ENCODE results near the gene SCAMP2. TPM values are rescaled to one million over a fixed set of nuclear protein-coding genes. Genes with fewer than 3 reads are reported as not detected.

The SCAMP2 gene
- total and polyA plus RNA-seq, 2 experiments from 2014 or later = 34.7 to 51.3 TPM

- H3K36me3 ChIP-seq (ENCODE audit: insufficient read depth) = no peaks in the 10 kb centered on the region
- Mint-ChIP-seq H3K27me3 (ENCODE audit: insufficient read depth, low read depth, poor library complexity) (peaks cover 35% of the 10 kb centered on the region), H3K9me3 (no peaks in the 10 kb centered on the region), H3K36me3 (ENCODE audit: low read depth) (no peaks in the 10 kb centered on the region), H3K27ac (no peak overlapping the region), H3K4me1 (peaks cover 8% of the 10 kb centered on the region), H3K4me3 (peak overlapping the region; percentile 59)
- peak; percentile 66 for DNase-seq (ENCODE audit: low spot score)
- H3K27ac ChIP-seq (ENCODE audit: low read depth) = no peak overlapping the region
- no peaks in the 10 kb centered on the region for H4K20me1 ChIP-seq (replicated peaks; ENCODE audit: insufficient read depth)
- TF ChIP-seq, protein P1, sequence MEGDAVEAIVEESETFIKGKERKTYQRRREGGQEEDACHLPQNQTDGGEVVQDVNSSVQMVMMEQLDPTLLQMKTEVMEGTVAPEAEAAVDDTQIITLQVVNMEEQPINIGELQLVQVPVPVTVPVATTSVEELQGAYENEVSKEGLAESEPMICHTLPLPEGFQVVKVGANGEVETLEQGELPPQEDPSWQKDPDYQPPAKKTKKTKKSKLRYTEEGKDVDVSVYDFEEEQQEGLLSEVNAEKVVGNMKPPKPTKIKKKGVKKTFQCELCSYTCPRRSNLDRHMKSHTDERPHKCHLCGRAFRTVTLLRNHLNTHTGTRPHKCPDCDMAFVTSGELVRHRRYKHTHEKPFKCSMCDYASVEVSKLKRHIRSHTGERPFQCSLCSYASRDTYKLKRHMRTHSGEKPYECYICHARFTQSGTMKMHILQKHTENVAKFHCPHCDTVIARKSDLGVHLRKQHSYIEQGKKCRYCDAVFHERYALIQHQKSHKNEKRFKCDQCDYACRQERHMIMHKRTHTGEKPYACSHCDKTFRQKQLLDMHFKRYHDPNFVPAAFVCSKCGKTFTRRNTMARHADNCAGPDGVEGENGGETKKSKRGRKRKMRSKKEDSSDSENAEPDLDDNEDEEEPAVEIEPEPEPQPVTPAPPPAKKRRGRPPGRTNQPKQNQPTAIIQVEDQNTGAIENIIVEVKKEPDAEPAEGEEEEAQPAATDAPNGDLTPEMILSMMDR (conservative IDR thresholded peaks at IDR 0.05; ENCODE audit: low read depth in 2 of 2) = no peak
- no peak for TF ChIP-seq POLR2AphosphoS5 (IDR thresholded peaks at IDR 0.05; ENCODE audit: low read depth)
- no peak for TF ChIP-seq ZNF114 (CRISPR knock-in tag; IDR thresholded peaks at IDR 0.05)
- TF ChIP-seq EZH2phosphoT487 (IDR thresholded peaks at IDR 0.05; ENCODE audit: unreplicated experiment) = no peak
- TF ChIP-seq EZH2 (IDR thresholded peaks at IDR 0.05; ENCODE audit: low read depth, unreplicated experiment) = no peak
- TF ChIP-seq CREB1 (CRISPR knock-in tag; IDR thresholded peaks at IDR 0.05; ENCODE audit: low read depth) = no peak
- TF ChIP-seq REST (IDR thresholded peaks at IDR 0.05; ENCODE audit: unreplicated experiment) = no peak
- peaks cover 35% of the 10 kb centered on the region for H3K27me3 ChIP-seq (ENCODE audit: insufficient read depth)
- H3K4me1 ChIP-seq (ENCODE audit: insufficient read depth) = peaks cover 7% of the 10 kb centered on the region; the same call in 1 of the 2 replicates
- H3K79me2 ChIP-seq (replicated peaks; ENCODE audit: insufficient read depth) = no peaks in the 10 kb centered on the region
- peak overlapping the region; percentile 67 for H3K4me2 ChIP-seq
- peaks cover 5% of the 10 kb centered on the region; the same call in 1 of the 2 replicates for H3F3A ChIP-seq (replicated peaks; ENCODE audit: low read depth)
- peak overlapping the region; percentile 44 for H3K4me3 ChIP-seq
- peak; percentile 36 for ATAC-seq
- no peaks in the 10 kb centered on the region for H3K9me2 ChIP-seq (ENCODE audit: insufficient read depth)
- H2AFZ ChIP-seq = no peak overlapping the region
Observed at GRCh38 chr15:74826921-74827320, 46.2 kb downstream of the SCAMP2 start.

- Histone ChIP-seq H4K20me1 (replicated peaks; ENCODE audit: insufficient read depth) (no peaks in the 10 kb centered on the region), H3K27ac (ENCODE audit: low read depth) (no peak within 1 kb of the TSS), H3K27me3 (ENCODE audit: insufficient read depth) (peaks cover 35% of the 10 kb centered on the region), H3K4me1 (ENCODE audit: insufficient read depth) (peaks cover 7% of the 10 kb centered on the region; the same call in 1 of the 2 replicates), H3K4me2 (peak within 1 kb of the TSS; percentile 71), H3K79me2 (replicated peaks; ENCODE audit: insufficient read depth) (no peaks in the 10 kb centered on the region), H3F3A (replicated peaks; ENCODE audit: low read depth) (peaks cover 5% of the 10 kb centered on the region; the same call in 1 of the 2 replicates), H2AFZ (peak within 1 kb of the TSS; percentile 59; the same call in 1 of the 2 replicates), H3K9me2 (ENCODE audit: insufficient read depth) (no peaks in the 10 kb centered on the region), H3K36me3 (ENCODE audit: insufficient read depth) (no peaks in the 10 kb centered on the region), H3K4me3 (peak within 1 kb of the TSS; percentile 47)
- peaks cover 35% of the 10 kb centered on the region for H3K27me3 Mint-ChIP-seq (ENCODE audit: insufficient read depth, low read depth, poor library complexity)
- DNase-seq (ENCODE audit: low spot score) = peak; percentile 69
- peaks cover 14% of the 10 kb centered on the region for H3K4me1 Mint-ChIP-seq
- H3K4me3 Mint-ChIP-seq = peak within 1 kb of the TSS; percentile 59
- no peak within 1 kb of the TSS for H3K27ac Mint-ChIP-seq
- TF ChIP-seq REST (IDR thresholded peaks at IDR 0.05; ENCODE audit: unreplicated experiment) (peak; percentile 80), CREB1 (CRISPR knock-in tag; IDR thresholded peaks at IDR 0.05; ENCODE audit: low read depth) (no peak)
- peak; percentile 67 for ATAC-seq
- no peaks in the 10 kb centered on the region for H3K9me3 Mint-ChIP-seq
- H3K36me3 Mint-ChIP-seq (ENCODE audit: low read depth) = no peaks in the 10 kb centered on the region
Observed at GRCh38 chr15:74826364-74826819, 46.8 kb downstream of the SCAMP2 start, which contains the start of gene CPLX3. Gene CPLX3, plus strand, starts transcription at chr15:74826627. Its CDS starts 77 bp downstream, at chr15:74826704.

Measured in GM23338 (cell line).